H1 (cell line): ENCODE measurements around the gene ANKDD1A. TPM values are rescaled to one million over a fixed set of nuclear protein-coding genes. Genes with fewer than 3 reads are reported as not detected.

Experiments used
- CTCF ChIA-PET: fragments of 300-600 bp; sonication (Branson Sonifier 250); formaldehyde crosslinking; loops from one replicate; lab custom pipeline; 2021; ENCODE audit not compliant: partially characterized antibody; lab: Charles Lee
- POLR2A ChIA-PET: fragments of 300-600 bp; sonication (Branson Sonifier 250); formaldehyde crosslinking; loops from one replicate; lab custom pipeline; 2021; ENCODE audit warnings: inconsistent platforms; ENCODE audit not compliant: partially characterized antibody; lab: Charles Lee
- DNase-seq, 2 experiments: peaks; one replicate each; pipeline versions ENCODE4 v3.0.0 to v3.0.0-alpha.2; 2010 to 2022; ENCODE audit warnings: low spot score in 2 of 2, low read depth in 1 of 2, mixed read lengths in 1 of 2
- FAIRE-seq: peaks from 2 replicates; lab custom pipeline; 2011; peaks lifted over from hg19 to GRCh38; lab: Jason Lieb, UNC
- H2AFZ ChIP-seq: 2 replicates; pipeline ENCODE4 v1.8.1; 2012; ENCODE audit warnings: low read length, inconsistent platforms
- H2AK5ac ChIP-seq: 2 replicates; pipeline ENCODE4 v1.6.1; 2013; ENCODE audit warnings: low read depth, low read length
- H2BK120ac ChIP-seq: replicated peaks from 2 replicates; pipeline ENCODE3; 2013; ENCODE audit warnings: low read depth, low read length, inconsistent platforms
- H2BK12ac ChIP-seq: 2 replicates; pipeline ENCODE4 v1.6.1; 2013; ENCODE audit warnings: low read depth, low read length
- H2BK15ac ChIP-seq: 2 replicates; pipeline ENCODE4 v1.6.1; 2013; ENCODE audit warnings: low read length
- H2BK20ac ChIP-seq: 2 replicates; pipeline ENCODE4 v1.6.1; 2013; ENCODE audit warnings: low read length
- H2BK5ac ChIP-seq: 2 replicates; pipeline ENCODE4 v1.6.1; 2013; ENCODE audit warnings: low read depth, low read length
- H3K14ac ChIP-seq: 2 replicates; pipeline ENCODE4 v1.6.1; 2013; ENCODE audit warnings: inconsistent platforms; ENCODE audit not compliant: insufficient read length
- H3K18ac ChIP-seq: 2 replicates; pipeline ENCODE4 v1.6.1; 2013; ENCODE audit warnings: low read length; ENCODE audit errors: extremely low read depth
- H3K23ac ChIP-seq: 2 replicates; pipeline ENCODE4 v1.6.1; 2013; ENCODE audit warnings: inconsistent platforms; ENCODE audit not compliant: insufficient read length
- H3K23me2 ChIP-seq: 2 replicates; pipeline ENCODE4 v1.6.1; 2013; ENCODE audit warnings: low read depth, low read length
- H3K27ac ChIP-seq: 2 replicates; pipeline ENCODE4 v1.6.1; 2011; ENCODE audit warnings: low read depth, low read length, inconsistent platforms
- H3K27me3 ChIP-seq, 4 experiments: replicated peaks in 1 of 4; 1 replicate in 1 of 4; 2 replicates in 3 of 4; pipeline versions ENCODE4 v1.6.1 to v1.8.1; 2011 to 2013; ENCODE audit warnings: low read length in 3 of 4, mild to moderate bottlenecking in 3 of 4, inconsistent platforms in 2 of 4, mixed read lengths in 2 of 4, moderate library complexity in 1 of 4; ENCODE audit not compliant: control insufficient read depth in 3 of 4, insufficient read depth in 3 of 4; ENCODE audit errors: extremely low read depth in 1 of 4
- H3K36me3 ChIP-seq, 4 experiments: 2 replicates each; pipeline versions ENCODE4 v1.6.1 to v1.8.1; 2011 to 2013; ENCODE audit warnings: mild to moderate bottlenecking in 4 of 4, low read length in 3 of 4, moderate library complexity in 2 of 4, control low read depth in 1 of 4, inconsistent platforms in 1 of 4; ENCODE audit not compliant: insufficient read depth in 4 of 4, control insufficient read depth in 2 of 4
- H3K4ac ChIP-seq: replicated peaks from 2 replicates; pipeline ENCODE3; 2013; ENCODE audit warnings: low read length, low read depth, mixed read lengths, inconsistent platforms; ENCODE audit not compliant: insufficient read length
- H3K4me1 ChIP-seq, 4 experiments: replicated peaks in 1 of 4; 1 replicate in 1 of 4; 2 replicates in 3 of 4; pipeline versions ENCODE4 v1.6.1 to v1.8.1; 2011 to 2013; ENCODE audit warnings: low read length in 3 of 4, inconsistent platforms in 2 of 4, mixed read lengths in 1 of 4; ENCODE audit not compliant: insufficient read depth in 4 of 4, control insufficient read depth in 3 of 4
- H3K4me2 ChIP-seq, 2 experiments: 2 replicates each; pipeline versions ENCODE4 v1.6.1 to v1.8.1; 2011 to 2013; ENCODE audit warnings: low read depth in 2 of 2, low read length in 2 of 2, control low read depth in 1 of 2, inconsistent platforms in 1 of 2, mild to moderate bottlenecking in 1 of 2; ENCODE audit not compliant: insufficient read depth in 1 of 2
- H3K4me3 ChIP-seq, 4 experiments: fragments of 200-600, 300-600 bp in 1 of 4; sonication (generic), shearing (Covaris generic), sonication (Bioruptor Twin) in 1 of 4; 2 replicates each; pipeline versions ENCODE4 v1.5.1 to v1.8.1; 2011 to 2016; ENCODE audit warnings: low read length in 4 of 4, low read depth in 3 of 4, control low read depth in 2 of 4, inconsistent platforms in 2 of 4, mild to moderate bottlenecking in 2 of 4, mixed read lengths in 1 of 4, moderate library complexity in 1 of 4; ENCODE audit not compliant: insufficient read depth in 2 of 4; ENCODE audit errors: extremely low read depth in 1 of 4
- H3K56ac ChIP-seq: replicated peaks from 2 replicates; pipeline ENCODE3; 2013; ENCODE audit warnings: low read depth, mild to moderate bottlenecking, mixed read lengths, low read length, inconsistent platforms; ENCODE audit not compliant: insufficient read length
- H3K79me1 ChIP-seq: 2 replicates; pipeline ENCODE4 v1.6.1; 2013; ENCODE audit warnings: low read depth, low read length, control low read depth
- H3K79me2 ChIP-seq, 2 experiments: 2 replicates each; pipeline versions ENCODE4 v1.6.1 to v1.8.1; 2012 to 2013; ENCODE audit warnings: low read length in 2 of 2, mild to moderate bottlenecking in 2 of 2, inconsistent platforms in 1 of 2; ENCODE audit not compliant: insufficient read depth in 2 of 2, control insufficient read depth in 1 of 2
- H3K9ac ChIP-seq, 4 experiments: replicated peaks in 1 of 4; 1 replicate in 1 of 4; 2 replicates in 3 of 4; pipeline versions ENCODE4 v1.6.1 to v1.8.1; 2011 to 2013; ENCODE audit warnings: low read depth in 3 of 4, low read length in 3 of 4, control low read depth in 2 of 4, mild to moderate bottlenecking in 2 of 4, moderate library complexity in 2 of 4, inconsistent platforms in 1 of 4; ENCODE audit errors: extremely low read depth in 1 of 4
- H3K9me3 ChIP-seq, 2 experiments: 2 replicates each; pipeline versions ENCODE4 v1.6.1 to v1.8.1; 2012 to 2013; ENCODE audit warnings: mild to moderate bottlenecking in 2 of 2, moderate library complexity in 2 of 2, control low read depth in 1 of 2, inconsistent platforms in 1 of 2, low read depth in 1 of 2, low read length in 1 of 2, mixed read lengths in 1 of 2; ENCODE audit not compliant: insufficient read depth in 2 of 2
- H4K20me1 ChIP-seq, 2 experiments: replicated peaks in 1 of 2; 2 replicates each; pipeline versions ENCODE3 to v1.8.1; 2011 to 2013; ENCODE audit warnings: inconsistent platforms in 2 of 2, low read length in 2 of 2, mild to moderate bottlenecking in 1 of 2; ENCODE audit not compliant: insufficient read depth in 2 of 2, control insufficient read depth in 1 of 2
- H4K5ac ChIP-seq: 2 replicates; pipeline ENCODE4 v1.6.1; 2013; ENCODE audit warnings: low read length, low read depth, mixed read lengths, inconsistent platforms; ENCODE audit not compliant: insufficient read length
- H4K8ac ChIP-seq: 2 replicates; pipeline ENCODE4 v1.8.0; 2013; ENCODE audit warnings: mild to moderate bottlenecking, moderate library complexity, low read length, inconsistent platforms; ENCODE audit not compliant: insufficient read depth; ENCODE audit errors: extremely low read depth
- H4K91ac ChIP-seq: replicated peaks from 2 replicates; pipeline ENCODE3; 2013; ENCODE audit warnings: low read length, mixed read lengths, inconsistent platforms; ENCODE audit not compliant: insufficient read length
- CHD1 ChIP-seq: IDR thresholded peaks from 2 replicates; pipeline ENCODE4 v1.6.1; 2012; ENCODE audit warnings: low read depth, low read length, improper control_type of control experiment
- CTCF ChIP-seq, 3 experiments: IDR thresholded peaks; 1 replicate in 2 of 3; 2 replicates in 1 of 3; pipeline versions ENCODE4 v1.5.1 to v1.6.1; 2011; ENCODE audit warnings: low read length in 3 of 3, mild to moderate bottlenecking in 3 of 3, inconsistent platforms in 2 of 3, low read depth in 1 of 3, moderate library complexity in 1 of 3; ENCODE audit not compliant: insufficient read depth in 1 of 3; ENCODE audit errors: control extremely low read depth in 1 of 3
- PHF8 ChIP-seq: fragments of 200-600 bp; sonication (generic); conservative IDR thresholded peaks from 2 replicates; pipeline ENCODE4 v1.7.1; 2012; ENCODE audit warnings: low read depth, mild to moderate bottlenecking, inconsistent platforms, low read length, moderate library complexity
- RAD21 ChIP-seq, 2 experiments: IDR thresholded peaks in 1 of 2; conservative IDR thresholded peaks in 1 of 2; 2 replicates each; pipeline ENCODE4 v1.6.1; 2011; ENCODE audit warnings: low read depth in 2 of 2, low read length in 2 of 2, improper control_type of control experiment in 1 of 2, inconsistent platforms in 1 of 2, mild to moderate bottlenecking in 1 of 2, moderate library complexity in 1 of 2
- SP1 ChIP-seq: IDR thresholded peaks from 2 replicates; pipeline ENCODE4 v1.6.1; 2011; ENCODE audit warnings: low read depth, low read length
- WGBS, 2 experiments: shearing (Covaris generic) in 1 of 2; methylation state at CpG; one replicate each; pipeline versions ENCODE4 v1.1.6 to v1.1.7; 2013 to 2015; ENCODE audit warnings: low lambda C conversion rate in 2 of 2, mixed read lengths in 2 of 2, inconsistent platforms in 1 of 2, low coverage in 1 of 2, missing lambda C conversion rate in 1 of 2; ENCODE audit not compliant: insufficient replicate concordance in 2 of 2, insufficient coverage in 1 of 2, insufficient read length in 1 of 2; ENCODE audit errors: extremely low coverage in 1 of 2, missing lambda C conversion rate in 1 of 2; 5-methylcytosine and 5-hydroxymethylcytosine counted together
- polyA plus RNA-seq, 7 experiments: library from polyadenylated mRNA; depleted of rRNA in 3 of 7; stranded (reverse) in 5 of 7; unstranded in 2 of 7; fragments of >200 nt in 5 of 7; fragments of 200-250 nt in 2 of 7; gene quantifications; 1 replicate in 5 of 7; 2 replicates in 1 of 7; 4 replicates in 1 of 7; pipeline versions ENCODE4 v1.2.1 to v1.2.3, GENCODE V29; 2011 to 2013; ENCODE audit warnings: missing spikeins in 2 of 7, mixed read lengths in 2 of 7
- total RNA-seq: library from RNA; stranded (reverse); fragmentation: NEBNext Ultra II Directional; extraction: Animal tissue kit (Norgen Biotek cat#: 25700); gene quantifications from 2 replicates; pipeline ENCODE4 v1.2.1, GENCODE V29; 2021

ANKDD1A gene
- total and polyA plus RNA-seq, 2 of the 8 experiments (the other 6 are each of a cell fraction or from before 2014, with no cell fraction given), result 4.1 to 5.0 TPM

DNA sequence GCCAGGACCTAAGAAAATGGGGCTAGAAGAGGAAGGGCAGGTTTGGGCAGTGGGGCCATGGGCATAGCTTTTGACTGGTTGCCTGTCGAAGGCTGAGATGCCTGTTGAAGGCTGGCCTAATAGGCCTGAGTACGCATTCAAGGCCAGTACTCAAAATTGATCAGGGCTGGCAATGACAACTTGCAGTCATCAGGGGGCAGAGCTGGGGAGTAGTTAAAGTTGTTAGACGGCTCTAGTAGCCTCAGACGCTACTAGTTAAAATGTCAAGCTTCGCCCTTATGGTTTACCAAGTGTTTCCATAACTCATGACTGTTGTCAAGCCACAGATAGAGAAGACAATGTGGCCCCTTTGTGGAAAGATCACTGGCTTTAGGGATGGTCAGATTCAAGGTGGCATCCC is 49.3 kb downstream of the ANKDD1A start:
- Histone ChIP-seq H3K23ac (no peak overlapping the region), H3K36me3 (peaks cover 15 to 59% (median 28%) of the 10 kb centered on the region in 4 experiments; a peak in 7 of 8 replicates), H3K56ac (no peak overlapping the region), H3K79me1 (no peaks in the 10 kb centered on the region), H2AK5ac (no peak overlapping the region), H4K91ac (no peak overlapping the region), H2BK5ac (no peak overlapping the region), H3K18ac (no peak overlapping the region), H3K4ac (no peak overlapping the region), H3K79me2 (no peaks in the 10 kb centered on the region), H3K4me2 (no peak overlapping the region), H4K20me1 (no peaks in the 10 kb centered on the region), H3K4me3 (no peak overlapping the region), H2BK120ac (no peak overlapping the region), H3K14ac (no peak overlapping the region), H4K8ac (no peak overlapping the region), H2BK15ac (no peak overlapping the region), H3K27me3 (no peaks in the 10 kb centered on the region), H2AFZ (no peak overlapping the region), H3K27ac (no peak overlapping the region), H3K4me1 (no peaks in the 10 kb centered on the region), H2BK20ac (no peak overlapping the region), H2BK12ac (no peak overlapping the region), H3K9ac (no peak overlapping the region), H3K23me2 (no peaks in the 10 kb centered on the region), H3K9me3 (no peaks in the 10 kb centered on the region), H4K5ac (no peak overlapping the region)
- CTCF ChIA-PET, result interaction anchor here (0.6 to 3.6 kb wide), 16 partner anchors 10 to 857 kb away, joined by 3 to 15 read pairs (median 4); no protein-coding TSS in a partner anchor
- TF ChIP-seq CHD1 (no peak), CTCF (IDR thresholded peaks at IDR 0.05; ENCODE audit: control extremely low read depth in 1 of 3, insufficient read depth in 1 of 3, low read depth in 1 of 3, low read length in 3 of 3) (peak; percentile 41 to 61 (median 55)), PHF8 (no peak), RAD21 (IDR thresholded peaks at IDR 0.05 in 1 of 2, conservative IDR thresholded peaks at IDR 0.05 in 1 of 2; ENCODE audit: low read depth in 2 of 2, low read length in 2 of 2) (peak; percentile 30 to 50; a peak in 3 of 4 replicates), SP1 (no peak)
- POLR2A ChIA-PET, result interaction anchor here (1.1 to 1.5 kb wide), 2 partner anchors 11 to 17 kb away, joined by 4 read pairs; no protein-coding TSS in a partner anchor
- DNase-seq (no peak), FAIRE-seq (no peak)
- 89% methylated on average over 5 of the region's 5 CpGs; no CpG with 5 or more reads in 1 of the 2 experiments for WGBS, 2 experiments
